Measurements from ENCODE around the gene GPX5.
"Not testable (repeated sequence)": the region's sequence is repeated elsewhere in the genome, so short reads cannot be mapped to it uniquely, and the experiment has no call there.

GPX5 gene

DNA sequence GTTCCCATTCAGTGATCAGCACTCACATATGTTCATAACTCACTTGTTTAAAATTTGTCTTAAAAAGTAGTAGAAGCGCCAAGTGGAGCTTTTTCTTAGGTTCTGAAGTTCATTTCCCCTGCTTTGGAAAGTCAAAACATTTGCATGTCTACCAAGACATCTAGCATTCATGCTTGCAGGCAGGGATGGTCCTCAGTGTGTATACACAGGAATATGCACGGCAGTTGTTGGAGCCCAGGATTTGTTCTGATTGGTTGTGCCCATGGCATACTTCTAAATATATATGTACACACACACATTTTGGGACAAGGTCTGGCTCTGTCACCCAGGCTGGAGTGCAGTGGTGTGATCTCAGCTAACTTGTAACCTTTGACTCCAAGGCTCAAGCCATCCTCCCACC lies 7.7 kb upstream of the GPX5 start:
- no peak for DNase-seq

- DNase-seq, result no peak
These were observed 3.0 kb upstream of the GPX5 start for GRCh38 chr6:28522594-28523240.

GRCh38 chr6:28523241-28523622 lies 2.4 kb upstream of the GPX5 start:
- DNase-seq, result no peak

DNA sequence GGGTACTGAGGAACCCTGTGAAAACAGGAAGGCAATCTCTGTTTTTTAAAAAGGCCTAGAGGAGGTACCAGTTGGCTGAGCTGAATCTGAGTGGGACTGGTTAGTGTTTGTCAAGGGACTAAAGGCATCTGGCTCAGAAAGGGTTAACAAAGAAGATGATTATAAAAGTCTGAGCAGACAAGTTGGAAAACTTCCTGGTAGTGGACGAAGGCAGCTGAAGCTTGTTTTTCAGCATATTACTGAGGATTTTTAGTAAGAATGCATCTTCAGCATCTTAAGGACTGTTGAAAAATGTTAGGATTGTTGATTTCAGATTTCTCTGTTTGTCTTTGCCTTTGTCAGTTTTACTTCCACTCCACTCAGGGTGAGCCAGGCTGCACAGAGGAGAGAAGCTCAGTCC lies 5.1 kb downstream of the GPX5 start:
- no peak for DNase-seq

- no peak for DNase-seq
These were observed 5.9 kb downstream of the GPX5 start for GRCh38 chr6:28531479-28532128.

DNA sequence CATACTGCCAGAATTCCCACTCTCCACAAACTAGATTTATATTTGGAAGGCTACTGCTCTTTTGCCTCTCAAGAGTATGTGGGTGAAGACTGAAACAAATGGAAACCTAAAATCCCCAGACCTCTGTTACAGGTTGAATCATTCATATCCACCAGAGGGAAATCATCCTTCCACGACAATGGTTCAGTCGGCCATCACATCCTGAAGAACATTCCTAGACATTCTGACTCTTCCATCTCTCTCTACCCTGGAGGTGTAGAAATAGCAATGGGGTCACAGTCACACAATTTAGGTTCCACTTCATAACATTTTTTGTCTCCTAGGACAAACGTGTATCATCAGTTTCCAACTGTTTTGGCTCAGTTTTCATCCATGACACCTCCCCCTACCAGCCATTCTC lies 8.6 kb downstream of the GPX5 start:
- no peak for DNase-seq

- no peak for DNase-seq
These were observed 9.2 kb downstream of the GPX5 start for GRCh38 chr6:28534875-28535274.

DNA sequence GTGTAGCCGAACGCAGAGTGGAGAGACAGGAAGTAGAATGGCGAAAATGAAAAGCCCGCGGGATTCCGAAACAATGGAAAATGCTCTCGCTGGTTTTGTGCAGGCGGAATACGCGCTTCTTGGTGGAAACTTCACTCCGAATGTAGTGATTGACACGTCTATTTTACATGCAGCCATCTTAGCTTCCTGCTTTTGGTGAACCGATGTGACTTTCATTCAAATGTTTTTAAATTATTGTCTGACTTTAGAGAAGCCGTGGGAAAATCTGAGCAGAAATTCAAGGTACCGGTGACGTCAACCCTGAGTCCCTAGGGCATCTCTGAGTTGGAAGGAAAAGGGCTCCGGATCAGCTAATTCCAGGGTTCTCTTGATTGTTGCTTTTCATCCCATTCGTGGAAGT lies 11.4 kb downstream of the GPX5 start:
- no peak for DNase-seq

GRCh38 chr6:28537509-28538140 lies 11.9 kb downstream of the GPX5 start:
- peak; percentile 64 for DNase-seq

DNA sequence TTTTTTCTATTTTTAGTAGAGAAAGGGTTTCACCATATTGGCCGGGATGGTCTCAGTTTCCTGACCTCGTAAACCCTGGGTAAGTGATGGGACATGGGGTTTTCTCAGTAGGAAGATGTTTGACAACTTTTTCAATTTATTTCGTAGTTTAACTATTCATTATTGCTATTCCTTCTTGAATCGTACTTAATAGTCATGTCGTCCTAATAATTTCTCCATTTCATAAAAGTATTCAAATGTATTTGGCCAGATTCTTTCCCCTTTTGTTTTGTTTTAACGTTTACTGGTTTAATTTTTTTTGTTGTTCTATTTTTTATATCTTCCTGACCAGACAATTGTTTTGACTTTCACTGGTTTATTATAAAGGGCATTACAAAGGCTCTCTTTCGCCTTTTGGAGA lies 16.3 kb downstream of the GPX5 start:
- no peak for DNase-seq

GRCh38 chr6:28542440-28543296 lies 17.0 kb downstream of the GPX5 start:
- peak; percentile 70 for DNase-seq

GRCh38 chr6:28543651-28544610 lies 18.2 kb downstream of the GPX5 start:
- DNase-seq, result peak; percentile 5

- DNase-seq, result no peak
These were observed 20.3 kb downstream of the GPX5 start for GRCh38 chr6:28545955-28546354.

- DNase-seq, result not testable (repeated sequence)
These were observed 21.3 kb downstream of the GPX5 start for GRCh38 chr6:28547003-28547402.

- no peak for DNase-seq
These were observed 26.4 kb downstream of the GPX5 start for GRCh38 chr6:28551891-28552666.

DNA sequence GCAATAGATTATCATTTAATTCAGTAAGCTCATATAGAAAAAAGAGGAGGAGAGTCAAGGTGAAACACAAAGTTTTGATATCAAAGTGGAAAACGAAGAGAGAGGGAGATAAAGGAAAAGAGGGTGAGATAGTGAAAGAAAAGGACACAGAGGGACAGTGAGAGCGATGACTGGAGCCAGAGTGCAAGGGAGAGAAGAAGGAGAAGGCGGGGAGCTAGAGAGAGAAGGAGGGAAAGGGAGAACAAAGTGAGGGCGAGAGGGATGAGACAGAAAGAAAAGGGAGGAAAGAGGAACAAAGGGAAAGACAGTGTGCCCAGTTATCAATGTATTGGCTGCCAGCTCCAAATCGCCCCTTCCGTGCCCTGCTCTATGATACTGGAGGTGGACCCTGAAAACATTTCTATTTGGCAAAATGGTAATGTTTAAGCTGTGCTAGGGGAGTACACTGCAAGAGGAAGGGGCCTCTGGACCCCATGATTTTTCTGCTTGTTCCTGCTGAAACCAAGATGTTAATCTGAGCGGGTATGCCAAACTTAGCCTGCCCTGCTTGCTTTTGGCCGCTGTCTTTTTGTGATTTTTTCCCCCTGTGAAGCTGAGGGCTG lies 27.8 kb downstream of the GPX5 start:
- no peak for DNase-seq

DNA sequence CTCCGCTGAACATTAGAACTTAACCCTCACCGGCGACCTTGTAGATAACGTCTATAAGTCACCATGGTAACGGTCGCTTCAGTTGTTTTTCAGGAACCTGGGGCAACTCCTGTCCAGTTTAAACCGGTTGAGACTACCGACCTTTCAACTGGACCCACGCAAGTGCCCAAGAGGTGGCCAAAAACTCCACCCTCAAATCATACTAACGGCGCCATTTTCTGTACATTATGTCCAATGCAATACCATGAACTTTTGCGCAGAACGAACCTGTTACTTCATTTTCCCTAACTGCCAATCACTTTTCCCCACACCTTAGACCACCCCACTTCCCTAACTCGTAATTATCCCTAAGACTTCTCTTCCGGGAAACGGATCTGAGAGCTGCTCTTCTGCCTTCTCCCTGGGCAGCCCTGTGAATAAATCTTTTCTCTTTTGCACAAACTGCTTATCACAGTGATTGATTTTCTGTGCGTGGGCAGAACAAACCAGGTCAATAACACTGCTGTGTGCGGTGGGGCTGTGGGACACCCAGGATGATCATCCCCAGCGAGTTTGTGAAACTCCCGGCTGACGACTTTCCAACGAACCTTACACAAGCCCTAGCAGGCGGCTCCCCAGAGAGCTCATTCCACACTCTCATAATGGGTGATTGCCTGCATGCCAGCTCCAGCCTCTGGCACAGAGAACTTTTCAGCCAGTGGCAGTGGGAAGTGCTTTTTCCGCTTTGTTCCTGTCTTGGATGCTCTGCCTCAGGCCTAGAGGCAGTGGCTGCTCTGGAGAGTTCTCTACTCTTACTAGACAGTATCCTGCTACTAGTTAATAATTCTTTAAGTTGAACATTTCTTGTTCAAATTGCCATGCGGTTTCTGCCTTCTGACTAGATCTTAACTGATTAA lies 28.6 kb downstream of the GPX5 start:
- no peak for DNase-seq

DNA sequence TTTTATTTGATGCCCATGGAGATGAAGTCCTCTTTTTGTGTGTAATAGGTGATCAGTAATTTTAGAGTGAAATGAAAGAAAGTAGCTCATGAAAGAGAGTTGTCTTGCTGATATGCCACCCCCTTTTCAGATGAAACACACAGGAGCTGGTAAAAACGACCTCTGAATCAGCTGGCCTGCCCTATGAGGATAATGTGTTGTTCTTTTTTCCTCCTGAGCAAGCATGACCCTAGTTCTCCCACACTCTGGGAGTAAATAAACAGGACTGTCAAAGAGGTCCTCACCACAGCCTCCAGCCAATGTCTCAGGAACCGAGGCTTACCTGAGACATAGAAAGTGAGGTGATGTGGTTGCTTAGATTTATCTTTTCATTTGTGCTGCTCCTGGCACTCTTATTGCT lies 29.5 kb downstream of the GPX5 start:
- no peak for DNase-seq

DNA sequence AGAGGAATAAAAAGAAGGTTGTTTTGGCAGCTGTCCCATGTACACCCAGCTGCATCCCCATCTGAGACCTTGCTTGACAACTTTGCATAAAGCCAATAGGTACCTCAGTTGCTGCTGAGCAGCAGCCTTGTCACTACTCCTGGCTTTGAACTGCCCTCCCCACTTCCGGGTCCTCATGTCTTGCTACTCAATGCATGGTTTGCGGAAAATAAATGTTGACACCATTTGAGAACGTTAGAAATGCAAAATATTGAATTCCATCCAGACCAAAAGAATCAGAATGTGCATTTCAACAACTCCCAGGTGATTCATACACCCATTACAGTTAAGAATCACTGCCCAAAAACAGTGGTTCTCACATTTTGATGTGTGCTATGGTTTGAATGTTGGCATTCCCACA lies 32.9 kb downstream of the GPX5 start:
- DNase-seq, result no peak
